GM12801 (cell line): ENCODE data around the gene GALK2.

Experiments used
- TF ChIP-seq, protein P1 (sequence below): IDR thresholded peaks from one replicate; pipeline ENCODE4 v1.5.1; 2011; ENCODE audit warnings: control low read depth; ENCODE audit not compliant: insufficient read length; ENCODE audit errors: extremely low read depth

GALK2 gene

DNA sequence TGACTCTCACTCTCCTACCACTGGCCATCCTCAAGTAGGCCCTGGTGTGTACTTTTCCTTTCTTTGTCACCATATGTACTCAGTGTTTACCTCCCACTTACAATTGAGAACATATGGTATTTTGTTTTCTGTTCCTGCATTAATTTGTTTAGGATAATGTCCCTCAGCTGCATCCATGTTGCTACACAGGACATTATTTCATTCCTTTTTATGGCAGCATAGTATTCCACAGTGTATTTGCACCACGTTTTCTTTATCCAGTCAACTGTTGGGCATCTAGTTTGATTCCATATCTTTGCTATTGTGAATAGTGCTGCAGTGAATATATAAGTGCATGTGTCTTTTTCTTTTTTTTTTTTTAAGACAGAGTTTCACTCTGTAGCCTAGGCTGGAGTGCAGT, 126.2 kb downstream of the GALK2 start:
- TF ChIP-seq, protein P1, sequence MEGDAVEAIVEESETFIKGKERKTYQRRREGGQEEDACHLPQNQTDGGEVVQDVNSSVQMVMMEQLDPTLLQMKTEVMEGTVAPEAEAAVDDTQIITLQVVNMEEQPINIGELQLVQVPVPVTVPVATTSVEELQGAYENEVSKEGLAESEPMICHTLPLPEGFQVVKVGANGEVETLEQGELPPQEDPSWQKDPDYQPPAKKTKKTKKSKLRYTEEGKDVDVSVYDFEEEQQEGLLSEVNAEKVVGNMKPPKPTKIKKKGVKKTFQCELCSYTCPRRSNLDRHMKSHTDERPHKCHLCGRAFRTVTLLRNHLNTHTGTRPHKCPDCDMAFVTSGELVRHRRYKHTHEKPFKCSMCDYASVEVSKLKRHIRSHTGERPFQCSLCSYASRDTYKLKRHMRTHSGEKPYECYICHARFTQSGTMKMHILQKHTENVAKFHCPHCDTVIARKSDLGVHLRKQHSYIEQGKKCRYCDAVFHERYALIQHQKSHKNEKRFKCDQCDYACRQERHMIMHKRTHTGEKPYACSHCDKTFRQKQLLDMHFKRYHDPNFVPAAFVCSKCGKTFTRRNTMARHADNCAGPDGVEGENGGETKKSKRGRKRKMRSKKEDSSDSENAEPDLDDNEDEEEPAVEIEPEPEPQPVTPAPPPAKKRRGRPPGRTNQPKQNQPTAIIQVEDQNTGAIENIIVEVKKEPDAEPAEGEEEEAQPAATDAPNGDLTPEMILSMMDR = no peak

- TF ChIP-seq, protein P1 = no peak
Observed at GRCh38 chr15:49297584-49297983, 127.5 kb downstream of the GALK2 start.

GRCh38 chr15:49300856-49301255, 130.8 kb downstream of the GALK2 start:
- TF ChIP-seq, protein P1 = no peak

DNA sequence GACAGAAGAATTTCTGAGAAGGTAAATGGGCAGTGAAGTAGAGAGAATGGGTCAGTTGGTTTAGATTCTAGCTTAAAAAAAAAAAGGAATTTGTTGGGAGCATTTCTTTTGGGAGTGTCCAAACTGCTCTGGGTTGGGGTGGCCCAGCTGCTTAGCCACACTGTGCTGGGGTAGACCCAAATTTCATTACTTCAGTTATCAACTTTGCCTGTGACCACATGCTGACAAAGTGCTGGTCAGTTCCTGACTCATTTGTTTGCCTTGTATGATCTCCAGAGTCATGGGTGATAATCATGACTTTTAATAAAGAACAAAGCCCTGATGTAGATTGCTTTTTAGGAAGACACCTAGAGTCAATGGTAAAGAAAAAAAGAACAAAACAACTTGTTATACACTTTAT, 131.5 kb downstream of the GALK2 start:
- TF ChIP-seq, protein P1 = no peak

GRCh38 chr15:49303003-49303402, 133.0 kb downstream of the GALK2 start:
- TF ChIP-seq, protein P1 = no peak

DNA sequence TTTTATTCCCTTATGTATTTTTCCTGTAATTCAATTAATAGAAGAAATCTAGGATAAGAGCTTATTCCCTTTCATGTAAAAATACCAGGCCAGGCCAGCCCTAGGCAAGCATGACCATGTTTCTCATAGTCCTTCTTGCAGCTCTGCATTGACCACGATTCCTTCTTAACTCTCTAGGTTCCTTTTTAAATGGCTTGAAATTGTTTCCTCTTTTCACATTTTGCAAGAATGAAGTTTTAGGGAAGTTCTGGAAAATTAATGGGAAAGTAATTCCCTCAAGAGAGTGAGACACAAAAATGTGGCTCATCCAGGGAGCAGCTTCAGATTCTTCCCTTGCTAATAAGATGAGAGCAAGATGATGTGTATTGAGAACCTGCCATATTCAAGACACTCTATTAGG, 136.5 kb downstream of the GALK2 start:
- TF ChIP-seq, protein P1 = no peak

DNA sequence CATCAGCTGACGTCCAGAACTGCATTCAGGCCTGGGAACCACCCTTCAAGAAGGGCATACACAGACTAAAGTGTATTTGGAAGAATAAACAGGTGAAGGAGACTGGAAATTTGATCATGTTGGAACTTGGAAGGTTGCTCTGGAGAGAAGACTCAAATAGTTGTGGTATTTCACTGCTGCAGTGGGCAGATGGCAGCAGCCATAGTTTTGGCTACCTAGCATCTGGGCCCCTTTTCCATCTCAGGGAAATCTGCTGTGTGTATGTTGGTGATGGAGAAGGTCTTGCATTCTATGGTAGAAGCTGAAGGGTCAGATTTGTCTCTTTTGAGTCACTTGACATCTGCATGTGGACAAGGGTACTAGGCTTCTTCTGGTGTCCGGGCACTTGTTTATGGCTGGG, 138.6 kb downstream of the GALK2 start:
- TF ChIP-seq, protein P1 = no peak

- TF ChIP-seq, protein P1 = no peak
Observed at GRCh38 chr15:49309889-49310288, 139.8 kb downstream of the GALK2 start.
